Endothelial cell (in vitro differentiated cells): Measurements from ENCODE around the gene SYT2. TPM values are rescaled to one million over a fixed set of nuclear protein-coding genes. Genes with fewer than 3 reads are reported as not detected.

Experiments
- DNase-seq: peaks from one replicate; pipeline ENCODE4 v3.0.0; 2021; ENCODE audit warnings: low spot score
- H3K27ac Mint-ChIP-seq: one replicate; pipeline ENCODE4 v1.8.0; 2021; ENCODE audit warnings: mixed read lengths, inconsistent platforms; ENCODE audit not compliant: unreplicated experiment
- H3K27me3 Mint-ChIP-seq: one replicate; pipeline ENCODE4 v1.8.0; 2021; ENCODE audit warnings: mild to moderate bottlenecking, moderate library complexity, mixed read lengths, inconsistent platforms; ENCODE audit not compliant: unreplicated experiment
- H3K36me3 Mint-ChIP-seq: one replicate; pipeline ENCODE4 v1.8.0; 2021; ENCODE audit warnings: mild to moderate bottlenecking, low read depth, mixed read lengths, inconsistent platforms; ENCODE audit not compliant: unreplicated experiment
- H3K4me1 Mint-ChIP-seq: one replicate; pipeline ENCODE4 v1.8.0; 2021; ENCODE audit warnings: mild to moderate bottlenecking, mixed read lengths, inconsistent platforms; ENCODE audit not compliant: unreplicated experiment
- H3K4me3 Mint-ChIP-seq: one replicate; pipeline ENCODE4 v1.8.0; 2021; ENCODE audit warnings: mild to moderate bottlenecking, mixed read lengths, inconsistent platforms; ENCODE audit not compliant: unreplicated experiment
- H3K9me3 Mint-ChIP-seq: one replicate; pipeline ENCODE4 v1.8.0; 2021; ENCODE audit warnings: mixed read lengths, inconsistent platforms; ENCODE audit not compliant: unreplicated experiment
- total RNA-seq: library from RNA; stranded (reverse); fragmentation: NEBNext Ultra II Directional; extraction: Animal tissue kit (Norgen Biotek cat#: 25700); gene quantifications from one replicate; pipeline ENCODE4 v1.2.1, GENCODE V29; 2021; ENCODE audit not compliant: unreplicated experiment
- TF ChIP-seq, protein P1 (sequence below): fragments of 200-600 bp; sonication (generic); IDR thresholded peaks from one replicate; pipeline ENCODE4 v1.5.0; 2021; ENCODE audit warnings: antibody characterized with exemption; ENCODE audit not compliant: unreplicated experiment

Gene SYT2
- total RNA-seq, 1 donor from 2014 or later: 0.33 TPM

DNA sequence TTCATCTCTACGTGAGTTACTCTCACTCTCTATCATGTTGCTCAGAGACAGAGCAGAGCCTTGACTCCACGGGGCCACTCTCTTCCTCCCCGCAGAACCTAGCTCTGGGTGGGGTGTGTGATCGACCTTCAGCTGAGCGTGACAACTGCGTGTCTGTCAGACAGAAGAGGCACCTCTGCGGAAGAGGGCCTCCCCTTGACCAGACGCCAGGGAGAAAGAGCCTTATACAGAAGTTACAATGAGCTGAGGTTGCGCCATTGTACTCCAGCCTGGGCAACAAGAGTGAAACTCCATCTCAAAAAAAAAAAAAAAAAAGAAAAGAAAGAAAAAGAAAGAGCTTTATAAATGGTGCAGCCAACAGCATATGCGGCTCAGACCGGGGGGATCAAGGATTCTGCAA is 22.9 kb downstream of the SYT2 start:
- Mint-ChIP-seq H3K27ac (no peak overlapping the region), H3K36me3 (no peaks in the 10 kb centered on the region), H3K27me3 (peaks cover 9% of the 10 kb centered on the region), H3K4me3 (no peak overlapping the region), H3K4me1 (peaks cover 11% of the 10 kb centered on the region), H3K9me3 (no peaks in the 10 kb centered on the region)
- no peak for DNase-seq
- TF ChIP-seq, protein P1, sequence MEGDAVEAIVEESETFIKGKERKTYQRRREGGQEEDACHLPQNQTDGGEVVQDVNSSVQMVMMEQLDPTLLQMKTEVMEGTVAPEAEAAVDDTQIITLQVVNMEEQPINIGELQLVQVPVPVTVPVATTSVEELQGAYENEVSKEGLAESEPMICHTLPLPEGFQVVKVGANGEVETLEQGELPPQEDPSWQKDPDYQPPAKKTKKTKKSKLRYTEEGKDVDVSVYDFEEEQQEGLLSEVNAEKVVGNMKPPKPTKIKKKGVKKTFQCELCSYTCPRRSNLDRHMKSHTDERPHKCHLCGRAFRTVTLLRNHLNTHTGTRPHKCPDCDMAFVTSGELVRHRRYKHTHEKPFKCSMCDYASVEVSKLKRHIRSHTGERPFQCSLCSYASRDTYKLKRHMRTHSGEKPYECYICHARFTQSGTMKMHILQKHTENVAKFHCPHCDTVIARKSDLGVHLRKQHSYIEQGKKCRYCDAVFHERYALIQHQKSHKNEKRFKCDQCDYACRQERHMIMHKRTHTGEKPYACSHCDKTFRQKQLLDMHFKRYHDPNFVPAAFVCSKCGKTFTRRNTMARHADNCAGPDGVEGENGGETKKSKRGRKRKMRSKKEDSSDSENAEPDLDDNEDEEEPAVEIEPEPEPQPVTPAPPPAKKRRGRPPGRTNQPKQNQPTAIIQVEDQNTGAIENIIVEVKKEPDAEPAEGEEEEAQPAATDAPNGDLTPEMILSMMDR: no peak

DNA sequence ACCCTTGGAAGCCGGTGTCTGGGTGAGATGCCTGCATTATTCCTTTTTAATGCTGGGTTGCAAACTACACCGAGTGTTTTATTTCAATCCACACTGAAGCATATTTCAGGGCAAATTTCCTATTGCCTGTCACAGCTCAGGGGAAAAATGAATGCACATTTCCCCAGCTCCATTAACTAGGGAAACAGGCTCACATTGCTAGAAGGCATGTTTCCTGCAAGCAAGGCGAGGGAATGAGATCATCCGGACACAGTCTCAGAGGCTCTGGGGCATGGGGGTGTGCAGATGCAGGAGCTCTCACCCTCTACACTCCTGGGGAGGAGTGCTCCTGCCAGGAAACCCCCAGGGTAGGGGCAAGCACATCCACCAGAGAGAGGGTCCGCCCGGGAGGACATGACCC is 24.6 kb downstream of the SYT2 start:
- Mint-ChIP-seq H3K4me1 (peaks cover 11% of the 10 kb centered on the region), H3K9me3 (no peaks in the 10 kb centered on the region), H3K27me3 (peaks cover 9% of the 10 kb centered on the region), H3K36me3 (no peaks in the 10 kb centered on the region), H3K4me3 (no peak overlapping the region), H3K27ac (no peak overlapping the region)
- TF ChIP-seq, protein P1: no peak
- no peak for DNase-seq

DNA sequence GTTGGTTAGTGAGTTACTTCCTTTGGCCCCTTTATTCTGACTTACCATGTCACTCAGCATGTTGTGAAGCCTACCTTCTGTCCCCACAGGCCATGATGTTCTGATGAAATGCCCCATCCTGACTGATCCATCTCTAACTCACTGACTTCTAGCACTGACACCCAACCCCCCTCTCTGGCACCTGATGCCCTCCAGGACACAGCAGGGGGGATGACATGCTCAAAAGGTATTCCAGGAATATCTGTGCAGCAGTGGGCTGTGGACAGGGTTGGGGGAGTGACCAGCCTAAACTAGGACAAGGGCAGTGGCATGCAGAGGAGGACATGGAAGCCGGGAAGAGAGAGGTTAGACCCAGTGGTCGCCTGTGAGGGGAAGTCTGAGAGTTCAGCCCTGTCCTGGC is 25.5 kb downstream of the SYT2 start:
- Mint-ChIP-seq H3K36me3 (no peaks in the 10 kb centered on the region), H3K4me3 (no peak overlapping the region), H3K9me3 (no peaks in the 10 kb centered on the region), H3K27me3 (peaks cover 2% of the 10 kb centered on the region), H3K4me1 (peaks cover 11% of the 10 kb centered on the region), H3K27ac (no peak overlapping the region)
- TF ChIP-seq, protein P1: no peak
- no peak for DNase-seq

DNA sequence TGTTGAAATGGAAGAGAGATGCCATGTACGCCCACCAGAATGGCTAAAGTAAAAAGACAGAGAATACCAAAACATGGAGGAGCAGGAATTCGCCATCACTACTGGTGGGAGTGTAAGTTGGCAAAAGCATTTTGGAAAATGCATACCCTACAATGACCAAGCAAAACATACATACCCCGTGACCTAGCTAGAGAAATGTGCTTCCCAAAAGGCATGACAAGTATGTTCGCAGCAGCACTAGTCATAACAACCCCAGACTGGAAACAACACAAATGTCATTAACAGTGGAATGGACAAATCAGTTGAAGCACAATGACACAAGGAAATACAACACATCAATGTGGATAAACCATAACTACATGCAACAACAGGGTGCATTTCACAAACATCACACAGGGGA is 27.2 kb downstream of the SYT2 start:
- no peaks in the 10 kb centered on the region for H3K27me3 Mint-ChIP-seq
- peaks cover 11% of the 10 kb centered on the region for H3K4me1 Mint-ChIP-seq
- H3K4me3 Mint-ChIP-seq: no peak overlapping the region
- H3K9me3 Mint-ChIP-seq: no peaks in the 10 kb centered on the region
- no peak overlapping the region for H3K27ac Mint-ChIP-seq
- no peak for DNase-seq
- no peaks in the 10 kb centered on the region for H3K36me3 Mint-ChIP-seq
- TF ChIP-seq, protein P1: no peak

DNA sequence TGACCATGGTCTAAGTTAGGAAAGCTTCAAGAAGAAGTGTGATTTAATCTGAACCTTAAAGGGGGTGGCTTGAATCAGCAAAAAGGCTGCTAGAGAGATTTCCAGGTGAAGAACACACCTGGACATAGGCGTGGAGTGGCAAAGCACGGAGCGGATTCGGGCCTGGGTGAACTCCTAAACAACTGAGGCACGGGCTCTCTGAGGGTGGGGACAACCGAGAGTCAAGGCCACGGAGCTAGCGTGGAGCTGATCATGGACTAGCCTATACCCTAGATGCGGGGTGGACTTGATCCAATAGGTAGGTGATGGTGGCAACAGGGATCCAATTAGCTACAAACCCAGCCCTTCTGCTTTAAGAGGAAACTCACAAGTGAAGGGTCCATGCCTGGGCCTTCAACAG is 27.8 kb downstream of the SYT2 start:
- peaks cover 11% of the 10 kb centered on the region for H3K4me1 Mint-ChIP-seq
- H3K27me3 Mint-ChIP-seq: no peaks in the 10 kb centered on the region

More for the DNA sequence above, 27.8 kb downstream of the SYT2 start:
- TF ChIP-seq, protein P1: no peak
- Mint-ChIP-seq H3K4me3 (no peak overlapping the region), H3K9me3 (no peaks in the 10 kb centered on the region), H3K27ac (no peak overlapping the region), H3K36me3 (no peaks in the 10 kb centered on the region)
- DNase-seq: no peak
